Fibroblast of skin of scalp (primary cell): ENCODE results near the gene HIGD1B. TPM values are rescaled to one million over a fixed set of nuclear protein-coding genes. Genes with fewer than 3 reads are reported as not detected.
"Not testable (repeated sequence)": the region's sequence is repeated elsewhere in the genome, so short reads cannot be mapped to it uniquely, and the experiment has no call there.

Experiments used
- DNase-seq: peaks from one replicate; pipeline ENCODE4 v3.0.0-alpha.2; 2013
- polyA plus RNA-seq, 2 experiments: library from polyadenylated mRNA; unstranded; fragments of 120-200 nt; gene quantifications; one replicate each; pipeline ENCODE4 v1.2.1, GENCODE V29; 2013; ENCODE audit not compliant: insufficient read length in 2 of 2

Gene HIGD1B
- not detected for polyA plus RNA-seq (2013, experiment 1 of 2; ENCODE audit: insufficient read length)
- polyA plus RNA-seq (2013, experiment 2 of 2; ENCODE audit: insufficient read length) = not detected

DNA sequence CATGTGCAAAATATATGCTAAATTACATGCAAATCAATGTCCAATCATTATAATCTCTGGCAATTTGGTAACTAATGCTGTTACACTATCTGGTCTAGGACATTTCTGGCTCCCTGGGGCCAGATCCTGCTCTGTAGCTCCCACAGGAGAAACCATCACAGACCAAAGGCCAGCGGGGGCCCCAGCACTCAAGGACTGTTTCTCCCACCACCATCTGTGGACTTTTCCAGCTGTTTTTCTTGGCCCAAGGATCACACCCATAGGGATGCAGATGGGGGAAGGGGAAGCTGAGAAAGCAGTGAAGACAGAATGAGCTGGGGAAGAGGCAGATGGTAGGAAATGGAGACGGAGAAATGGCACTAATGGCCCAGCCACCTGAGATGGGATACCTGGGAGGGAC, at the start of gene HIGD1B:
HIGD1B (plus strand) TSS at position 298 of the 400 bp plus-strand sequence. CDS start 270 bp downstream, outside the sequence.
- DNase-seq = no peak

DNA sequence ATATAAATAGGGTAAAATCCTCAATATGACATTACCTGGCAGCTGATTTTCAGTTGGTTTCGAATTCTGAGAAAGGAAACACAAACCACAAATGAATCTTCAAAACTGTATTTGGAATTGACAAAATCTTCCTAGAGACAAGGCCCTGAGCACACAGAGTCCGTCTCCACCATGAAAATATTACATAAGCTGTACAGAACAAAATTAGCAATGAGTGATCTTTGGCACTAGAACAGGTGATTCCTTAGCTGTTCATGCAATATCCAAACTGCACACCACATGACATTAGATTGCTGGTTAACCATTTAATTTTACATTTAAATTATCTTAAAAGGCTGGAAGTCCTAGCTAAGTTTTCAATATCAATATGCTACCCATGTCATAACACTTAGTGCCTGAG, 49.3 kb upstream of the HIGD1B start:
- no peak for DNase-seq

DNA sequence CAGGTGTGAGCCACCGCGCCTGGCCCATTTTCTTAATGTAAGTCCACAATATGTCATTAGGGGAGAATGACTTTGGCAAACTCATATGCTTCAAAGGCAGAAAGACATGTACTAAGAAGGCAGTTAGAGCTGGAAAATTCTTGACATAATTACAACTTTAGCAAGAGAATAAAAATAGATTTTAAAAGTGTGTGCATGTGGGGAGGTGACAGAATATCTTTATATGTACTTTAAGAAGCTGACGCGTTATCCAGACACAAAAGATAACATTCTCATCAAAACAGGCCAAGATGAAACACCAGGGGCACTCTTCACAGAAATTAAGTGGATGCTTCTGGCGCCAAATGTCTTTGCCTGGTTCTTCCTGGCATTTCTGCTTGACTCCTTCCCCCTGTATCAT, 45.8 kb upstream of the HIGD1B start:
- DNase-seq = peak; percentile 25

DNA sequence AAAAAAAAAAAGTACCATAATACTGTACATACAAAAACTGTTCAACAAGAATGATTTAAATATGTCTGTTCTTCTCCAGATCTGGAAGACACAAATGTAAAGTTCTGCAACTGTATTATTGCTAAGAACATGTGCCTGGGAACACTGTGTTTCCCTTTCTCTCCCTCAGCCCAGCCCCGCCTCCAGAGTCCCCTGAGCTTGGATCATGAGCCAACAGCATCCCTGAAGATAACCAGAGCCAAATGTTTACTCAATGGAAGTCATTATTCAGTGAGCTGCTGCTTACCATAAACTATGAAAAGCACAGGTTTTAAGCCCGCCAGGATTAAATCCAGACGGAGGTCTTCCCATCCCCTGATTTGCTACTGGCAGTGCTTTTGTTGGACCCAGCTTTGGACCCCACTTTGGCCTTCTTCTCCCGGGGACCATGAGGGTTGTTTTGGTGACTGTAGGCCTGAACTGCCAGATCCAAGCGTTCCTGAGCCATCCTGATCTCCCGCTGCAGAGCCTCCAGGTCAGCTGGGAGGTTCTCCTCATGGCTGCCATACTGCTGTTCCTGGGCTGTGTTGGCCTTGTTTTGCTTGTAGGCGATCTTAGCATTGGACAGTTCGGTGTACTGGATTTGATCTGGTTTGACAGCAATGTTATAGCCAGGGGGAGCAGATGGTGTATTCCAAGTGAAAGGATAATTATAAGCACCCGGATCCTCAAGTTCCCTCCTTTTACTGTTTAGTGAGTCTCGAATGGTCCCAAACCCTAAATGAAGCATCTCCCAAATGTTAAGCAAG, 43.2 kb upstream of the HIGD1B start:
- peak; percentile 22 for DNase-seq

DNA sequence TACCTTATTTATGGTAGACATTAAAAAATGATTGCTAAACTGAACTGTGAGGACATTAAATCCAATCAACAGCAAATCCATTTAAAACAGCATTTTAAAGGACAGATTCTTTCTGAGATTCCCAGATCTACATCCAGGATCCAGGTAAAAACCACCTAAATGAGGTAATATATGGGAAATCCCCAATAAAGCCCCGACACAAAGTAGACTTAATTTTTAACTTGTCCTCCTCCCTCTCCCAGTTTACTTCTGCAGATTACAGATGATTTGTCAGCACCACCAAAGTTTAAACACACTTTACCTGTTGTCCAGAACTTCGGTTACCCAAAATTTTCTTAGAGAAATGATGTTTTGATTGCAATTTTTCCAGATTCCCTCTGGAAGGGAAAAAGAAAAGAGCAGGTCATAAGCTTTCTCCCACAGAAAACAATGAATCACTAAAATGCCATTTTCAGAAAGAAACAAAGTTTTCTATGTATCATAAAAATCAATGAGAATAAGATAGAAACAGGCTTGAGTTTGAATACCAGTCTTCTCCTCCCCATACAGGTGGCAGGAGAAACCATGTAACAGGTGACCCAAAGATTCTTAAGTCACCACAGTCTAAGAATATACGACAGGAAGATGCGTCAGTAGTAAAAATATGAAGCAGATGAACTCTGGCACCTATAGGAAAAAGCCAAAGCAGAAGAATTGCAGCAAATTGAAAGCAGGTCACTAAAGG, 40.4 kb upstream of the HIGD1B start:
- DNase-seq = no peak

DNA sequence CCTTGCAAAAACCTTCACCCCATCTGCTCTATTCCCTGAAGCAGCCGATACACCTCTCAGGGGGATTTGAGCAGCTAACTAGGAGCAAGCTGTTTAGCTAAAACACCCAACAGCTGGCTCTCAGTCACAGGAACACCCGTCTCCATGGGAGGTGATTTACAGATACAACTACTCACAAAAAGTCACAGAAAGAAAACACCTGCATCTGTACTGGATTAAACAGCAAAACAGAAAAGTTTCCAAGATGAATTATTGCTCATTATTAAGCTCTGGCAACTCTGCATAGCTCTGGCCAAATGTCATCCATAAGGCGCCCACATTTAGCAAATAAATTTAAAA, 39.9 kb upstream of the HIGD1B start:
- peak; percentile 36 for DNase-seq

DNA sequence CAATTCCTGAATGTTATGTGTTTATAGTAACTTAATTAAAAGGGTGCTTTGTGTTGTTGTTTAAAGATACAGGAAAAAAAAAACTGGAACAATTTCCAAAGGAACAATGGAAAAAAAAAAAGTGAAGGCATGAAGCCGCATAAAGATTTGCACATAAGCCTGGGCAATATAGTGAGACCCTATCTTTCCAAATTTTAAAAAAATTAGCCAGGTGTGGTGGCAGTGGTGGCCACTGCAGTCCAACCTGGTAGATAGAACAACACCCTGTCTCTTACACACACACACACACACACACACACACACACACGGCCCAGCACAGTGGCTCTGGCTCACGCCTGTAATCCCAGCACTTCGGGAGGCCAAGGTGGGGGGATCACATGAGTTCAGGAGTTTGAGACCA, 39.5 kb upstream of the HIGD1B start:
- DNase-seq = no peak

DNA sequence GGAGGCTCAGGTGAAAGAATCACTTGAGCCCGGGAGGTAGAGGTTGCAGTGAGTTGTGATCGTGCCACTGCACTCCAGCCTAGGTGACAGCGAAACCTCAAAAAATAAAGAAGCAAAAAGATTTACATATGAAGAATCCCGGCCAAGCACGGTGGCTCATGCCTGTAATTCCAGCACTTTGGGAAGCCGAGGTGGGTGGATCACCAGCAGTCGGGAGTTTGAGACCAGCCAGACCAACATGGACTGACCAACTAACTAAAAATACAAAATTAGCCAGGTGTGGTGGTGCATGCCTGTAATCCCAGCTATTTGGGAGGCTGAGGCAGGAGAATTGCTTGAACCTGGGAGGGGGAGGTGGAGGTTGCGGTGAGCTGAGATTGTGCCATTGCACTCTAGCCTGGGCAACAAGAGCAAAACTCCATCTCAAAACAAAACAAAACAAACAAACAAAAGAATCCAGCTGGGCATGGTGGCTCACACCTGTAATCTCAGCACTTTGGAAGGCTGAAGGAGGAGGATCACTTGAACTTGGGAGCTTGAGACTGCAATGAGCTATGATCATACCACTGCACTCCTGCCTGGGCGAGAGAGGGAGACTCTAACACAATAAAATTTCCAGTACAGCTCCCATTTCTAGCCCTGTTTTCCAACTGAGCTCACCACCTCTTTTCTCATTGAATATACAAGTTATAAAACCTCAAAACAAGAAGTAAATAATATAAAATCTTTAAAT, 38.9 kb upstream of the HIGD1B start:
- DNase-seq = not testable (repeated sequence)

DNA sequence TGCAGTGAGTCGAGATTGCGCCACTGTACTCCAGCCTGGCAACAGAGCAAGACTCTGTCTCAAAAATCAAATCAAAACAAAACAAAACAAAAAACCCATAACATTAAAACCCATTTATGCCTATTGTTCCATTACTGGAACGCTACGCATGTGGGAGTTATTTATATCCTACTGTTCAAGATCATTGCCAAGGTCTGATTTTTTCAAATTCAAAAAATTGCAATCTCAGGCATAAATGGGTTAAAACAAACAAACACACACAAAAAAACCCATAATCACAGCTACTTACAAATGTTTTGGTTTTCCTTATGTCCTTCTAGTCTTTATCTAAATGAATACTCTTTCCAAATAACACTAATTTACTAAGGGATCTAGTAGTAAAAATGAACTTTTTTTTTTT, 35.4 kb upstream of the HIGD1B start:
- DNase-seq = no peak

DNA sequence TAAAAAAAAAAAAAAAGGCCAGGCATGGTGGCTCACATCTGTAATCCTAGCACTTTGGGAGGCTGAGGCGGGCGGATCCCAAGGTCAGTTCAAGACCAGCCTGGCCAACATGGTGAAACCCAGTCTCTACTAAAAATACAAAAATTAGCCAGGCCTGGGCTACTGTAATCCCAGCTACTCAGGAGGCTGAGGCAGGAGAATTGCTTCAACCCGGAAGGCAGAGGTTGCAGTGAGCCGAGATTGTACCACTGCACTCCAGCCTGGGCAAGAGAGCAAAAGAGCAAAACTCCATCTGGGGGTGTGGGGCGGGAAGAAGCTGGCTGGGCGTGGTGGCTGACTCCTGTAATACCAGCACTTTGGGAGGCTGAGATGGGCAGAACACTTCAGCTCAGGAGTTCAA, 29.2 kb upstream of the HIGD1B start:
- DNase-seq = not testable (repeated sequence)

DNA sequence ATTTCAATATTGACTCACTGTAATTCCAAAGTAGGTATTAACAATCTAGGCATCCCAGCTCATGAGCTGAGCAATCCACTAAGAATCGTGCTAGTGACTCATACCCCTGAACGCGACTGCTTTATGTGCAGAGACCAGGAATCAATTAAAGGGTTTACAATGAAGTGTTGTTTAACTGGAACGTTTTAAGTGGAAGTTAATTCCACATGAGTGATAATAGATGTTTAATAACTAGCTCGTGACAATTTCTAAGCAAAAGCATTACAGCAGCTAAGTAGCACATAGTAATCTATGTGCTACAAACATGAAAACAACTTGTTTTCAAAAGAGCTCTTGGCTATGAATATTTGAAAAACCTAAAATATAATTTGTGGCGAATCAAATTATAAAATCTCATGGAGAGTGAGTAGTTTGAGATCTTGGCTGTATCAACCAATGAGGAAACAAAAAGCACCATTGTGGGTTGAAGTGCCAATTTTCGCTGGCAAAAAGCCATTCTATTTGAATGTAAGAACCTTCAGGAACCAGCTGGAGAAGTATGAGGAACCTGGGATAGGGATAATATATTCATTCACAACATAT, 27.0 kb upstream of the HIGD1B start:
- DNase-seq = peak; percentile 92

DNA sequence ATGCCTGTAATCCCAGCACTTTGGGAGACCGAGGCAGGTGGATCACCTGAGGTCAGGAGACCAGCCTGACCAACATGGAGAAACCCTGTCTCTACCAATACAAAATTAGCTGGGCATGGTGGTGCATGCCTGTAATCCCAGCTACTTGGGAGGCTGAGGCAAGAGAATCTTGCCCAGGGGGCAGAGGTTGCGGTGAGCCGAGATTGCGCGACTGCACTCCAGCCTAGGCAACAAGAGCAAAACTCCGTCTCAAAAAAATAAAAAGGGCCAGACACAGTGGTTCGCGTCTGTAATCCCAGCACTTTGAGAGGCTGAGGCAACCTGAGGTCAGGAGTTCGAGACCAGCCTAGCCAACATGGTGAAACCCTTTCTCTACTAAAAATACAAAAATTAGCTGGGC, 22.4 kb upstream of the HIGD1B start:
- DNase-seq = not testable (repeated sequence)

DNA sequence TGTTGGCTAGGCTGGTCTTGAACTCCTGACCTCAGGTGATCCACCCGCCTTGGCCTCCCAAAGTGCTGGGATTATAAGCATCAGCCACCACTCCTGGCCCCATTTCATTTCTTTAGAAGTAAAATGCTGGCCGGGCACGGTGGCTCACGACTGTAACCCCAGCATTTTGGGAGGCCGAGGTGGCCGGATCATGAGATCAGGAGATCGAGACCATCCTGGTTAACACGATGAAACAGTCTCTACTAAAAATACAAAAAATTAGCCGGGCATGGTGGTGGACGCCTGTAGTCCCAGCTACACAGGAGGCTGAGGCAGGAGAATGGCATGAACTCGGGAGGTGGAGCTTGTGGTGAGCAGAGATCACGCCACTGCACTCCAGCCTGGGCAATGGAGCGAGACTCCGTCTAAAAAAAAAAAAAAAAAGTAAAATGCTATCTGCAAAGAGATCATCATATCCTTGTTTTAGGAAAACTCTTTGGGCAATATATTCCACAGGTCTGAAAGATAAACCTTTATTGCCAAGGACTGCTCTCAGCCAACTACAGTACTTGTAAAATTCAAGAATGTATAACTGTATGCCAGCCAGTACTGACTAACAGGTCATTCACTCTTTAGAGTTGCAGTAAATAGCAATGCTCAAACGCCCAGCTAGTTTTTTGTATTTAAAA, 21.4 kb upstream of the HIGD1B start:
- no peak for DNase-seq

DNA sequence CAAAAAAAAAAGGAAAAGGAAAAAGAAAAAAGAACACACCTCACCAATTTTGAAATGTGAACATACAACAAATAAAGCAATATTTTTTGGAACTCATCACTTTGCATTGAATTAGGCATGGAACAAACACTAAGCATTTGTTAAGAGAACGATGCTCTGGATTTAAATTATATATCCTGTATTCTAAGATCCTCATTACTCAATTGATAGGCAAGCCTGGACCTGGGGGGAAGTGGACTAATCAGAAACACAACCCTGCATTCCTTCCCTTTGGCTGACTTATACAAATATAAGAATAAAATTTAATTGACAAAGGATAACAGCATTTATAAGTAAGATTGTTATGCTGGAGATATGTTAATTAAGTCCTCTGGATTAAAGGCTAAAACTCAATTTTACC, 19.8 kb upstream of the HIGD1B start:
- DNase-seq = no peak

DNA sequence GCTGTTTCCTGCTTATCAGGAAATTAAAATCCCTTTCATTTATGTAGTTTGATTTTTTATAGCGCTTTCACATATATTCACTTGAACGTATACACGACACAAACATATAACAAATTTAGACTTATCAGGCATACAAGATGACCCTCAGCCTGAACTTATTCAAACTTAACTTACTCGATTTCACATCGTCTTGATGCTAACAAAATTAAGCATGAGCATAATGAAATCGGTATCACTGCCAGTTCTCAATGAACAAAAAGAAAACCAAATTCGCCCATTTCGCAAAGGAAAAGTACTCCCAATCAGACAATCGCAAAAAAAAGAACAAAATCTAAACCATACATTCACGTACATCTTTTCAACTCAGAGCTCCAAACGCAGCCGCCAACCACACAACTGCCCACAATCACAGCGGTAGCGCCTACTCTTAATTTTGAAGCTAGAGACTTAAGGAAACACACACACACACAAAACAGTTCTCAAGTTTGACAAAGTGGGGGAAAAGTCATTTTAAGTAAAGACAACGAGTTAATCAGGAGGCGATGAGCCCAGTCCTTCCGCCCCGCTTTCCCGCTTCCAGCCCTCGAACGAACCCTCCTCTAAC, 18.7 kb upstream of the HIGD1B start:
- peak; percentile 25 for DNase-seq

DNA sequence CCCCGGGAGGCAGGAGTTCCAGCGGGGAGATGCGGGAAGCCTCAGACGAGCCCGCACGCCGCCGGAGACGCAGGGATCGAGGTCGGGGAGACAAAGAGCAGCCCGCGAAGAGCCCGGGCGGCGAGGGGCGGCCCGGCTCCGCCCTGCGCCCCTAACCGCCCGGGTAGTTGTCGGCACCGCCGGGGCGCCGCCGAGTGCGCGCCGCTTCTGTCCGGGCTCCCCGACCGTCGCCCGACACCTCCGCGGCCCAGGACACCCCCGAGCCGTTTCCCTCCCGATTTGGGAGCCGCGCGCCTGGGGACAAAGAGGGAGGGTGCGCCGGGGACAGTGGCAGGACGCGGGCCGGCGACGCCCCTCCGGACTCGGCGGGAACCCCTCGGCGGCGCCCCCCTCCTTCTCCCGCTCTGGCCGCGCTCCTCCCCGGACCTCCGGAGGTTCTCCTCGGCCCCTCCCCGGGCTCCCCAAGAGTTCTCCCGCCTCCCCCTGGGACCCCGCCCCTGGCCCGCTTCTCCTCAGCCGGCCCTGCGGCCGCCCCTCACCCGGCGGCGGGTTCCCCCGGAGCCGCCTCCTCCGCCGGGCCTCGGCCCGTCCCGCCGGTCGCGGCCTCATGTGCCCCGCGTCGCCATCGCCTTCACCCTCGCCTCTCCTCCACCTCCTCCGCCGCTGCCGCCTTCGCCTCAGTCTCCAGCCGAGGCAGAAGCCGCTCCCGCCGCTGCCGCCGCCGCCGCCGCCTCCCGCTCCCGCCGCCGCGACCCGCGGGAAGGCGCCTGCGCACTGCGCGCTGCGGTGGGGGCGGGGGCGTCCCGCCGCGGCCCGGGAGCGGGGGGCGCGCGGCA, 17.9 kb upstream of the HIGD1B start, which contains the start of gene GJC1:
GJC1 (minus strand) TSS at position 765 of the 836 bp plus-strand sequence. CDS start 24,470 bp downstream, outside the sequence.
- peak; percentile 46 for DNase-seq

DNA sequence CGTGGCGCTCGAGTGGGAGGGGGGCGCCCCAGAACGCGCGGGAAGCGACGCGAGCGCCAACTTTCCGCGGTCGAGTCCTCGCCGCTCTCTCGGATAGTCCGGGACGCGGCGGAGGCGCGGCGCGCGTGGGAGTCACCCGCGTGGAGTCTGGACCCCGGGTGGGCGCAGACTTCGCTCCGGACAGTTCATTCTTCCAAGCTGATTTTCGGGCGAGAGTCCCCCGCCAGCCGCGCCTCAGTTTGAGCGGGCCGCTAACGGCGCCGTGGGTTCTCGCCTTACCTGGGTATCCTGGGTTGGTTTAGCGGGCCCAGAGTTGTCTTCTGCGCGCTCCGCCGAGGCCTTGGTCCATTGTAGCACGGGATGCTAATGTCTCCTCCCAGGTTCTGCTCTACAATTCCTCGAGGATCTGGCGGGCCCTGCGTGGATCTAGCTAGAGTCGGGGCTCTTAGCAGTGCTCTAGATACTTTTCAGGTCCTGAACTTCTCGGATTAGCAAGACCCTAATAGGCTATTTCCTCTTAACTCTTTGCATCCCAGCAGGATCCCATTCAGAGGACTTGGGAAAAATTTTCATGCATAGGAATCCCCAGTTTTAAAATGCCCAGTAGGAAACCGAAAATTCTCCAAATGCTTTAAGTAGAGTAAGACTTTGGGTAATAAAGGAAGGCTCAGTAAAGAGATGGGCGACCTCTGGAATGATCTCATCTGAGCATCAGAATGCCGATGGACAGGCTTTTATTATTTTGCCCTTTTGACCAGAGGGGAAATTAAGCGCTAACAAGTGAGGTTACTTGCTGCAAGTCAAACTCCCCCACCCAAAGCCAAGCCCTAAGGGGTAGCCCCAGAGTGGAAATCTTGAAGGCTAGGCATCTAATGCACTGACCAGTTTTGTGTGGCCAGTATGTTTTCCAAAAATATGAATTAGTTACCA, 17.1 kb upstream of the HIGD1B start:
- DNase-seq = no peak

DNA sequence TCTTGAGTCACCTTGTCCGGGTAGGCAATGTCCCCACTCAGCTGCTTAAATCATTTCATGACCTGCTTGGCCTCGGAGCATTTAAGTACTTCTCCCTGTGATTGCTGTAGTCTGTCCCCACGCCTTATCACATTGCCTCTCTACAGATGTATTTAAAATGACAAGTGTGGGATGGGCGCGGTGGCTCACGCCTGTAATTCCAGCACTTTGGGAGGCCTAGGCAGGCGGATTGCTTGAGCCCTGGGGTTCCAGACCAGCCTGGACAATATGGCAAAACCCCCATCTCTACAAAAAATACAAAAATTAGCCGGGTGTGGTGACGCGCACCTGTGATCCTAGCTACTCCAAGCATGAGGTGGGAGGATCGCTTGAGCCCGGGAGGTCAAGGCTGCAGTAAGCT, 16.3 kb upstream of the HIGD1B start:
- DNase-seq = no peak

DNA sequence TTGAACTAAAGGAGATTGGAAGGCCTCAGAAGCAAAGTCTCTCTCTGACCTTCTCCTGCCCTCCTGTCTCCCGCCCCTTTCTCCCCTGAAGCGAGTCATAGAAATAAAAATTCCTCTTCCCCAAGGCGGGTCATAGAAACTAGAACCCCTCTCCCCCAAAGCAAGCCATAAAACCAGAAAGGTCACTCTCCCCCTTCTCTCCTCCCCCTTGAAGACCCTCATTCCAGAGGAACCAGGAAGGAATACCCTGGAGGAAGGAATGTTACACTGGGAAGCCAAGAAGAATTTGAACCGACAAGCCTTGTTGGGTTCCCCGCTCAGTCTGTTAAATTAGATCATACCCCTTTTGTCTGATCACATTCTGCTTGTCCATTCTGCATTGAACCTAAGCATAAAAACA, 14.9 kb upstream of the HIGD1B start:
- no peak for DNase-seq

DNA sequence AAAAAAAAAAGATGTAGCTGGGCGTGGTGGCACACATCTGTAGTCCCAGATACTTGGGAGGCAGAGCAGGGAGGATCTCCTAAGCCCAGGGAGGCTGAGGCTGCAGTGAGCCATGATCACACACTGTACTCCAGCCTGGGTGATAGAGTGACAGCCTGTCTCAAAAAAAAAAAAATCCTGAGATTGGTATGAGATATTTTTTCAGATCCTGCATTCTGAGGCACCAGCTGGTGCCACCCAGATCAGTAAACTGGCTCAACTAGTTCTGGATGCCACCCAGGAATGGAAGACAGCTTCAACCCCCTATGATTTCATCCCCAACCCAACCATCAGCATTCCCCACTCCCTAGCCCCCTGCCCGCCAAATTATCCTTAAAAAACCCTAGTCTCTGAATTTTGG, 10.5 kb upstream of the HIGD1B start:
- no peak for DNase-seq
